Upper lobe of left lung (tissue), 4 donors: ENCODE data around the gene FAM149B1.

Experiments used
- POLR2A ChIP-seq, 4 donors: fragments of 450-650 bp; IDR thresholded peaks; one replicate each; pipeline ENCODE4 v1.5.1; 2016 to 2017; ENCODE audit warnings: antibody characterized with exemption in 4 of 4, mild to moderate bottlenecking in 2 of 4
- POLR2AphosphoS5 ChIP-seq, 2 donors: sonication (generic); formaldehyde crosslinking; IDR thresholded peaks; one replicate each; pipeline ENCODE4 v1.5.1; 2017; ENCODE audit warnings: antibody characterized with exemption in 2 of 2
- TF ChIP-seq, protein P1 (sequence below), 6 experiments: fragments of 450-650 bp in 4 of 6; fragments of 200-600 bp in 2 of 6; sonication (generic) in 2 of 6; IDR thresholded peaks; one replicate each; pipeline ENCODE4 v1.5.1; 2016 to 2019; ENCODE audit warnings: antibody characterized with exemption in 6 of 6

DNA sequence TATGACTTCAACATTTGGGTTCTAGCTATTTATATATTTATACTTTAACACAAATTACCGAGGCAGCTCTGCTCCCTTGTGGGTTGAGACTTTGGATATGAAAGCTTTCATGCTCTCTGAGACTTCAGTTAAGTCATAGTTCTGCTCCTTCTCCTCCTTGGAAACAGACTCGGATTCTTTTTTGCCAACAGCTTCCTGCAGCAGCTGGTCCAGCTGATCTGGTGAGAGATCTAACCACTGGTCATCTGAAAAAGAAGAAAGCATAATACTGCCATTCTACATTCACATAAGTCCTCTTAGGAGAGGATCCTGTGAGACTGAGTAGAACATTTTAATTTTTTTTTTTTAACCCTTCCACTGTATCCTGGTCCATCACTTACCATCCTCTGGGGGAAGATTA is 28.7 kb upstream of the FAM149B1 start:
- no peak for TF ChIP-seq POLR2A (IDR thresholded peaks at IDR 0.05)
- TF ChIP-seq, protein P1, sequence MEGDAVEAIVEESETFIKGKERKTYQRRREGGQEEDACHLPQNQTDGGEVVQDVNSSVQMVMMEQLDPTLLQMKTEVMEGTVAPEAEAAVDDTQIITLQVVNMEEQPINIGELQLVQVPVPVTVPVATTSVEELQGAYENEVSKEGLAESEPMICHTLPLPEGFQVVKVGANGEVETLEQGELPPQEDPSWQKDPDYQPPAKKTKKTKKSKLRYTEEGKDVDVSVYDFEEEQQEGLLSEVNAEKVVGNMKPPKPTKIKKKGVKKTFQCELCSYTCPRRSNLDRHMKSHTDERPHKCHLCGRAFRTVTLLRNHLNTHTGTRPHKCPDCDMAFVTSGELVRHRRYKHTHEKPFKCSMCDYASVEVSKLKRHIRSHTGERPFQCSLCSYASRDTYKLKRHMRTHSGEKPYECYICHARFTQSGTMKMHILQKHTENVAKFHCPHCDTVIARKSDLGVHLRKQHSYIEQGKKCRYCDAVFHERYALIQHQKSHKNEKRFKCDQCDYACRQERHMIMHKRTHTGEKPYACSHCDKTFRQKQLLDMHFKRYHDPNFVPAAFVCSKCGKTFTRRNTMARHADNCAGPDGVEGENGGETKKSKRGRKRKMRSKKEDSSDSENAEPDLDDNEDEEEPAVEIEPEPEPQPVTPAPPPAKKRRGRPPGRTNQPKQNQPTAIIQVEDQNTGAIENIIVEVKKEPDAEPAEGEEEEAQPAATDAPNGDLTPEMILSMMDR (IDR thresholded peaks at IDR 0.05), result no peak
- no peak for TF ChIP-seq POLR2AphosphoS5 (IDR thresholded peaks at IDR 0.05)
